ENCODE data around the gene ZSWIM1.
"Not testable (repeated sequence)": the region's sequence is repeated elsewhere in the genome, so short reads cannot be mapped to it uniquely, and the experiment has no call there.

ZSWIM1 gene

GRCh38 chr20:45890077-45890984 lies 9.3 kb downstream of the ZSWIM1 start:
- peak; percentile 47 to 64 for DNase-seq

- peak; percentile 80 to 84 for DNase-seq
Measured at GRCh38 chr20:45890985-45891983, 10.3 kb downstream of the ZSWIM1 start, which contains the start of the genes CTSA and NEURL2. CTSA (plus strand) TSS chr20:45891335; CDS start chr20:45891569, 234 bp downstream. NEURL2 (minus strand) TSS chr20:45891208; CDS start chr20:45890991, 217 bp downstream.

- DNase-seq, result no peak
Measured at GRCh38 chr20:45892049-45892825, 11.2 kb downstream of the ZSWIM1 start.

- no peak for DNase-seq
Measured at GRCh38 chr20:45892828-45893500, 11.9 kb downstream of the ZSWIM1 start.

- no peak for DNase-seq
Measured at GRCh38 chr20:45893831-45894230, 12.8 kb downstream of the ZSWIM1 start.

- DNase-seq, result no peak
Measured at GRCh38 chr20:45894797-45895196, 13.8 kb downstream of the ZSWIM1 start.

- no peak for DNase-seq
Measured at GRCh38 chr20:45896641-45897161, 15.7 kb downstream of the ZSWIM1 start.

GRCh38 chr20:45897289-45897688 lies 16.3 kb downstream of the ZSWIM1 start:
- no peak for DNase-seq

GRCh38 chr20:45897692-45898091 lies 16.7 kb downstream of the ZSWIM1 start:
- no peak for DNase-seq

GRCh38 chr20:45898285-45898684 lies 17.3 kb downstream of the ZSWIM1 start:
- DNase-seq, result no peak

GRCh38 chr20:45899046-45899835 lies 18.2 kb downstream of the ZSWIM1 start:
- DNase-seq, result no peak

GRCh38 chr20:45901332-45901731 lies 20.3 kb downstream of the ZSWIM1 start:
- DNase-seq, result not testable (repeated sequence)

- DNase-seq, result no peak
Measured at GRCh38 chr20:45902199-45902701, 21.2 kb downstream of the ZSWIM1 start.

- no peak for DNase-seq
Measured at GRCh38 chr20:45904583-45905504, 23.8 kb downstream of the ZSWIM1 start.

- DNase-seq, result no peak
Measured at GRCh38 chr20:45905505-45906079, 24.6 kb downstream of the ZSWIM1 start.

GRCh38 chr20:45907219-45907948 lies 26.4 kb downstream of the ZSWIM1 start:
- DNase-seq, result no peak

- DNase-seq, result no peak
Measured at GRCh38 chr20:45908084-45908483, 27.1 kb downstream of the ZSWIM1 start.

- DNase-seq, result no peak
Measured at GRCh38 chr20:45909336-45909808, 28.3 kb downstream of the ZSWIM1 start.

All from CD4-positive, alpha-beta T cell treated with Interleukin-4 for 1 hour (primary cell).